Gastroesophageal sphincter (tissue), 4 donors: ENCODE results near the gene GCC1. TPM values are rescaled to one million over a fixed set of nuclear protein-coding genes. Genes with fewer than 3 reads are reported as not detected.

Experiments used
- ATAC-seq: fragments of 150-250 bp; one replicate; pipeline ENCODE4 v1.9.1; 2016; ENCODE audit warnings: mild to moderate bottlenecking, moderate library complexity
- H3K27ac ChIP-seq, 4 donors: fragments of 200-600 bp; sonication (generic) in 3 of 4; 1 replicate in 3 of 4; 2 replicates in 1 of 4; pipeline ENCODE4 v1.5.1; 2016 to 2019
- H3K27me3 ChIP-seq: fragments of 200-600 bp; sonication (generic); one replicate; pipeline ENCODE4 v1.5.1; 2019
- H3K36me3 ChIP-seq, 2 donors: fragments of 200-600 bp; sonication (generic); one replicate each; pipeline ENCODE4 v1.5.1; 2019; ENCODE audit warnings: control low read depth in 1 of 2
- H3K4me1 ChIP-seq, 3 donors: fragments of 200-600 bp; sonication (generic); 1 replicate in 2 of 3; 2 replicates in 1 of 3; pipeline ENCODE4 v1.5.1; 2016 to 2019; ENCODE audit warnings: control low read depth in 2 of 3
- H3K4me3 ChIP-seq, 2 donors: fragments of 200-600 bp; sonication (generic); one replicate each; pipeline ENCODE4 v1.5.1; 2019; ENCODE audit warnings: mild to moderate bottlenecking in 1 of 2, moderate library complexity in 1 of 2
- H3K9me3 ChIP-seq, 3 donors: fragments of 200-600 bp; sonication (generic); one replicate each; pipeline ENCODE4 v1.5.1; 2017 to 2019; ENCODE audit warnings: control low read depth in 2 of 3
- EP300 ChIP-seq: sonication (generic); formaldehyde crosslinking; IDR thresholded peaks from one replicate; pipeline ENCODE4 v1.6.1; 2017; ENCODE audit warnings: antibody characterized with exemption, mild to moderate bottlenecking
- POLR2A ChIP-seq, 2 donors: fragments of 450-650 bp; IDR thresholded peaks; one replicate each; pipeline ENCODE4 v1.6.1; 2017; ENCODE audit warnings: antibody characterized with exemption in 2 of 2, mild to moderate bottlenecking in 2 of 2, moderate library complexity in 1 of 2
- POLR2AphosphoS5 ChIP-seq: sonication (generic); formaldehyde crosslinking; IDR thresholded peaks from one replicate; pipeline ENCODE4 v1.6.1; 2017; ENCODE audit warnings: antibody characterized with exemption
- WGBS, 2 donors: methylation state at CpG; one replicate each; pipeline ENCODE4 v1.1.5; 2018; ENCODE audit warnings: low coverage in 1 of 2; 5-methylcytosine and 5-hydroxymethylcytosine counted together
- total RNA-seq, 4 donors: library from RNA; depleted of rRNA; stranded (reverse); fragments of >200 nt; gene quantifications; one replicate each; pipeline ENCODE4 v1.1.0, GENCODE V29; 2016
- TF ChIP-seq, protein P1 (sequence below), 4 experiments: fragments of 200-600 bp in 2 of 4; fragments of 450-650 bp in 2 of 4; sonication (generic) in 1 of 4; IDR thresholded peaks; one replicate each; pipeline ENCODE4 v1.5.1; 2017 to 2019; ENCODE audit warnings: antibody characterized with exemption in 4 of 4, mild to moderate bottlenecking in 2 of 4, moderate library complexity in 2 of 4

GCC1 gene
- total RNA-seq, 4 donors from 2014 or later: 15.7 to 20.3 (median 16.8) TPM

GRCh38 chr7:127618042-127618441 lies 32.6 kb upstream of the GCC1 start, which contains the start of gene PAX4:
Gene PAX4 (minus strand): TSS chr7:127618142. CDS start chr7:127615928, 2,214 bp downstream.
- ATAC-seq: no peak

GRCh38 chr7:127616724-127617123 lies 31.3 kb upstream of the GCC1 start:
- H3K4me3 ChIP-seq: no peak overlapping the region
- ATAC-seq: no peak
- no peaks in the 10 kb centered on the region for H3K9me3 ChIP-seq
- peaks cover 86% of the 10 kb centered on the region for H3K27me3 ChIP-seq
- no peaks in the 10 kb centered on the region for H3K36me3 ChIP-seq
- no peak for TF ChIP-seq POLR2AphosphoS5
- TF ChIP-seq EP300: no peak
- no peak for TF ChIP-seq POLR2A (IDR thresholded peaks at IDR 0.05)
- TF ChIP-seq, protein P1, sequence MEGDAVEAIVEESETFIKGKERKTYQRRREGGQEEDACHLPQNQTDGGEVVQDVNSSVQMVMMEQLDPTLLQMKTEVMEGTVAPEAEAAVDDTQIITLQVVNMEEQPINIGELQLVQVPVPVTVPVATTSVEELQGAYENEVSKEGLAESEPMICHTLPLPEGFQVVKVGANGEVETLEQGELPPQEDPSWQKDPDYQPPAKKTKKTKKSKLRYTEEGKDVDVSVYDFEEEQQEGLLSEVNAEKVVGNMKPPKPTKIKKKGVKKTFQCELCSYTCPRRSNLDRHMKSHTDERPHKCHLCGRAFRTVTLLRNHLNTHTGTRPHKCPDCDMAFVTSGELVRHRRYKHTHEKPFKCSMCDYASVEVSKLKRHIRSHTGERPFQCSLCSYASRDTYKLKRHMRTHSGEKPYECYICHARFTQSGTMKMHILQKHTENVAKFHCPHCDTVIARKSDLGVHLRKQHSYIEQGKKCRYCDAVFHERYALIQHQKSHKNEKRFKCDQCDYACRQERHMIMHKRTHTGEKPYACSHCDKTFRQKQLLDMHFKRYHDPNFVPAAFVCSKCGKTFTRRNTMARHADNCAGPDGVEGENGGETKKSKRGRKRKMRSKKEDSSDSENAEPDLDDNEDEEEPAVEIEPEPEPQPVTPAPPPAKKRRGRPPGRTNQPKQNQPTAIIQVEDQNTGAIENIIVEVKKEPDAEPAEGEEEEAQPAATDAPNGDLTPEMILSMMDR (IDR thresholded peaks at IDR 0.05): no peak
- WGBS, 2 donors: 82 to 90% methylated on average over 3 to 5 of the region's 5 CpGs
- no peak overlapping the region for H3K27ac ChIP-seq
- H3K4me1 ChIP-seq: no peaks in the 10 kb centered on the region

More at GRCh38 chr7:127618042-127618441, 32.6 kb upstream of the GCC1 start, which contains the start of gene PAX4:
- no peak within 1 kb of the TSS for H3K4me3 ChIP-seq
- H3K4me1 ChIP-seq: no peaks in the 10 kb centered on the region
- peaks cover 86% of the 10 kb centered on the region for H3K27me3 ChIP-seq
- no peak within 1 kb of the TSS for H3K27ac ChIP-seq
- no CpG with 5 or more reads among the region's 2 CpGs for WGBS, 2 donors
- no peaks in the 10 kb centered on the region for H3K36me3 ChIP-seq
- TF ChIP-seq, protein P1 (IDR thresholded peaks at IDR 0.05): no peak
- TF ChIP-seq POLR2A (IDR thresholded peaks at IDR 0.05) (no peak), EP300 (no peak), POLR2AphosphoS5 (no peak)
- no peaks in the 10 kb centered on the region for H3K9me3 ChIP-seq

- H3K9me3 ChIP-seq: peaks cover 0 to 12% (median 0%) of the 10 kb centered on the region in 3 donors
- no peak overlapping the region for H3K4me3 ChIP-seq
- H3K4me1 ChIP-seq: no peaks in the 10 kb centered on the region
- no peaks in the 10 kb centered on the region for H3K36me3 ChIP-seq
- 50 to 87% methylated on average over 1 of the region's 1 CpG for WGBS, 2 donors
- H3K27ac ChIP-seq: no peak overlapping the region
- TF ChIP-seq, protein P1 (IDR thresholded peaks at IDR 0.05): no peak
- no peak for TF ChIP-seq POLR2AphosphoS5
- TF ChIP-seq POLR2A (IDR thresholded peaks at IDR 0.05): no peak
- no peak for TF ChIP-seq EP300
- H3K27me3 ChIP-seq: peaks cover 44% of the 10 kb centered on the region
- no peak for ATAC-seq
Observed at GRCh38 chr7:127612263-127612662, 26.9 kb upstream of the GCC1 start.

DNA sequence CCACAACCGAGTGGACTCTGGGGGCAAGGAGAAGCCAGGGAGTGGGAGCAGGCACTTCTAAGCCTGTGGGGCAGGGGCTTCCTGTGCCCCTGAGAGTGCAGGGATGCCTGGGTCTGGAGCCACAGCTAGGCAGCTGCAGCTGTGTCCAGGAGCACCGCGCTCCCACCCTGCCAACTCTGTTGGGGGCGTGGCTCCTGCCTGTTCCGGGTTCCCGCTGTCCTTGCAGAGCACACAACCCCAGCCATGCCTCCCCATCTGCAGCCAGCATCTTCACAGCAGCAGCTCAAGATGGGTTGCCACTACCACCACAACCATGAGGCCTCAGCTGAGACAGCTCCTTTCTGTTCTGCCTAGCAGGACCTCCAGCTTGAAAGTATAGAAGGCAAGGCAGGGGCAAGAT lies 23.9 kb upstream of the GCC1 start:
- H3K4me3 ChIP-seq: no peak overlapping the region
- ATAC-seq: no peak
- no peaks in the 10 kb centered on the region for H3K4me1 ChIP-seq
- H3K27ac ChIP-seq: no peak overlapping the region
- 78% methylated on average over 1 of the region's 6 CpGs; no CpG with 5 or more reads in 1 of the 2 donors for WGBS, 2 donors
- TF ChIP-seq POLR2A (IDR thresholded peaks at IDR 0.05) (no peak), EP300 (no peak), POLR2AphosphoS5 (no peak)
- TF ChIP-seq, protein P1 (IDR thresholded peaks at IDR 0.05): no peak
- no peaks in the 10 kb centered on the region for H3K36me3 ChIP-seq
- peaks cover 15% of the 10 kb centered on the region for H3K27me3 ChIP-seq
- H3K9me3 ChIP-seq: peaks cover 0 to 12% (median 0%) of the 10 kb centered on the region in 3 donors

- ATAC-seq: no peak
- H3K27me3 ChIP-seq: peaks cover 7% of the 10 kb centered on the region
- TF ChIP-seq POLR2A (IDR thresholded peaks at IDR 0.05): no peak
- TF ChIP-seq, protein P1 (IDR thresholded peaks at IDR 0.05): no peak
- no peak for TF ChIP-seq EP300
- no peak for TF ChIP-seq POLR2AphosphoS5
- no peaks in the 10 kb centered on the region for H3K4me1 ChIP-seq
- WGBS, 2 donors: 92% methylated on average over 2 of the region's 6 CpGs; no CpG with 5 or more reads in 1 of the 2 donors
- no peak overlapping the region for H3K4me3 ChIP-seq
- peaks cover 0 to 12% (median 0%) of the 10 kb centered on the region in 3 donors for H3K9me3 ChIP-seq
- no peak overlapping the region for H3K27ac ChIP-seq
- no peaks in the 10 kb centered on the region for H3K36me3 ChIP-seq
Observed at GRCh38 chr7:127608446-127608845, 23.1 kb upstream of the GCC1 start.
